Natural killer cell treated with Interleukin-12 subunit alpha and Interleukin-12 subunit beta and Interleukin-15 and Interleukin-18, amount 100 ng/mL, for 72 hours (primary cell): Measurements from ENCODE around the gene ADAMTS20. TPM values are rescaled to one million over a fixed set of nuclear protein-coding genes. Genes with fewer than 3 reads are reported as not detected.

Experiments
- ATAC-seq, 2 donors: fragments of 150-1000 bp; cut with Tn5 transposase in 1 of 2; sonication (Bioruptor Pico), chemical (Tn5 transposase) in 1 of 2; 2 replicates each; pipeline ENCODE4 v1.10.0; 2021
- DNase-seq: peaks from one replicate; pipeline ENCODE4 v3.0.0; 2022; ENCODE audit warnings: low spot score
- H3K27ac Mint-ChIP-seq, 2 donors: 1 replicate in 1 of 2; 2 replicates in 1 of 2; pipeline ENCODE4 v1.8.0; 2022; ENCODE audit warnings: mixed read lengths in 2 of 2, mild to moderate bottlenecking in 1 of 2, moderate library complexity in 1 of 2
- H3K27me3 Mint-ChIP-seq, 2 donors: 1 replicate in 1 of 2; 2 replicates in 1 of 2; pipeline ENCODE4 v1.8.0; 2022; ENCODE audit warnings: mixed read lengths in 2 of 2
- H3K36me3 Mint-ChIP-seq: one replicate; pipeline ENCODE4 v1.8.0; 2022; ENCODE audit warnings: mixed read lengths
- H3K4me1 Mint-ChIP-seq, 2 donors: 1 replicate in 1 of 2; 2 replicates in 1 of 2; pipeline ENCODE4 v1.8.0; 2022; ENCODE audit warnings: low read depth in 2 of 2, mixed read lengths in 2 of 2, mild to moderate bottlenecking in 1 of 2
- H3K4me3 Mint-ChIP-seq: one replicate; pipeline ENCODE4 v1.8.0; 2022; ENCODE audit warnings: mixed read lengths
- H3K9me3 Mint-ChIP-seq: 2 replicates; pipeline ENCODE4 v1.8.0; 2022; ENCODE audit warnings: mixed read lengths
- total RNA-seq, 2 donors: library from RNA; stranded (reverse); gene quantifications; one replicate each; pipeline ENCODE4 v1.2.3, GENCODE V29; 2022

Gene ADAMTS20
- total RNA-seq, 2 donors from 2014 or later, result not detected

DNA sequence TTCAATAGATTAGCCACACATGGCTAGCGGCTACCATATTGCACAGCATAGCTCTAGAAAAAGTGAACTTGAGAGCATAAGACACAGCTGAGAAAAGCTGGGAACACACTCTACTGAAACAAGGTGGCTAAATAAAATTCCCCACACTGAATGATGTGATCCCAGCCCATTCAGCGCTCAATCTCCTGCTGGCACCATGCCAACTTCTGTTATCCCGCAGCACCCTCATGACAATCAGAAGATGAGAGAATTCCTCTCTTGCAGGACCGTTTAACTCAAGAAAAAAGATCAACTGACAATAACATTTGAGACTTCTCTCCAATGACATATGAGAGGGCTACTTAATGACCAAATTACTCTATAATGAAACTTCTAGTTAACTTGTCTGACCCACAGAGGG lies 115.4 kb downstream of the ADAMTS20 start:
- ATAC-seq, result no peak
- no peak for DNase-seq
- H3K9me3 Mint-ChIP-seq, result peaks cover 3% of the 10 kb centered on the region
- H3K4me3 Mint-ChIP-seq, result no peak overlapping the region
- no peaks in the 10 kb centered on the region for H3K27me3 Mint-ChIP-seq
- no peaks in the 10 kb centered on the region for H3K4me1 Mint-ChIP-seq
- no peak overlapping the region for H3K27ac Mint-ChIP-seq
- H3K36me3 Mint-ChIP-seq, result no peaks in the 10 kb centered on the region

DNA sequence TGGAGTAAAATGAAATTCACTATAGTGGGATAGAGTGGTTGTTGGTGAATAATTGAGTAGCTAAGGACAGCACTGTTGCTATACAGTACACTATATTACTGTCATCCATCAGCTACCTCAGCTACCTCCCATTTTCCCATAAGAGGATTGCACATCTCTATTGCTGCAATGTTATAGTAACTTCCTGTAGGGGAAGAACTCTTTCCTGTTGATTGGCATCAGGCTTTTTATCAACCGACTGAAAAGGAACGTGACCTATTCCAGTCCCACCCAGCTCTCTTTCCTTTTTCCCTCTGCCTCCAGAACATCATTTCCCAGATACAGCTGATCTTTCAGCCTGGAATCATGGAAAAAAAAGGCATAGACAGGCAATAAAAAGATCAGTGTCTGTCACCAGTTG lies 117.4 kb downstream of the ADAMTS20 start:
- Mint-ChIP-seq H3K27me3 (no peaks in the 10 kb centered on the region), H3K36me3 (no peaks in the 10 kb centered on the region), H3K4me3 (no peak overlapping the region), H3K4me1 (no peaks in the 10 kb centered on the region), H3K9me3 (peaks cover 3% of the 10 kb centered on the region), H3K27ac (no peak overlapping the region)
- no peak for ATAC-seq
- DNase-seq, result no peak

GRCh38 chr12:43428088-43428600 lies 123.9 kb downstream of the ADAMTS20 start:
- no peak for ATAC-seq
- H3K4me1 Mint-ChIP-seq, result no peaks in the 10 kb centered on the region

DNA sequence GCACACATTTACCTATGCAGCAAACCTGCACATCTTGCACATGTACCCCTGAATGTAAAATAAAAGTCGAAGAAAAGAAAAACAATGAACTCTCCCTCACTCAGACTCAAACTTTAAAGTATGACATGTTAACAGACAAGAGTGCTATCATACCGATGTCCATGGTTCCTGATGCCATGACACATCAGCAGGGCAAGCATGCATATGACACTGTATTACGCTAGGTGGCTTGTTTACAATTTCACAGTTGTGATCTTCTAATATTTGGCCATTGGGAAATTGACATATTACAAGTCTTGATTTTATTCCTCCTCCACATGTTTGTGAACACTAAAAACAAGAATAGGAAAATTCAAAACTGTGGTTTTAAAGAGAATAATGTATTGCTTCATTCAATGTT lies 126.6 kb downstream of the ADAMTS20 start:
- no peaks in the 10 kb centered on the region for H3K4me1 Mint-ChIP-seq
- DNase-seq (no peak), ATAC-seq (no peak)
- H3K27me3 Mint-ChIP-seq, result no peaks in the 10 kb centered on the region
- no peaks in the 10 kb centered on the region for H3K36me3 Mint-ChIP-seq
- no peak overlapping the region for H3K27ac Mint-ChIP-seq
- H3K4me3 Mint-ChIP-seq, result no peak overlapping the region
- H3K9me3 Mint-ChIP-seq, result no peaks in the 10 kb centered on the region

More at GRCh38 chr12:43428088-43428600, 123.9 kb downstream of the ADAMTS20 start:
- Mint-ChIP-seq H3K4me3 (no peak overlapping the region), H3K36me3 (no peaks in the 10 kb centered on the region), H3K9me3 (no peaks in the 10 kb centered on the region), H3K27ac (no peak overlapping the region), H3K27me3 (no peaks in the 10 kb centered on the region)
- DNase-seq, result no peak

GRCh38 chr12:43416981-43417380 lies 135.0 kb downstream of the ADAMTS20 start:
- Mint-ChIP-seq H3K27me3 (no peaks in the 10 kb centered on the region), H3K36me3 (no peaks in the 10 kb centered on the region), H3K9me3 (peaks cover 8% of the 10 kb centered on the region), H3K27ac (no peak overlapping the region), H3K4me1 (no peaks in the 10 kb centered on the region), H3K4me3 (no peak overlapping the region)
- ATAC-seq, result no peak
- no peak for DNase-seq

DNA sequence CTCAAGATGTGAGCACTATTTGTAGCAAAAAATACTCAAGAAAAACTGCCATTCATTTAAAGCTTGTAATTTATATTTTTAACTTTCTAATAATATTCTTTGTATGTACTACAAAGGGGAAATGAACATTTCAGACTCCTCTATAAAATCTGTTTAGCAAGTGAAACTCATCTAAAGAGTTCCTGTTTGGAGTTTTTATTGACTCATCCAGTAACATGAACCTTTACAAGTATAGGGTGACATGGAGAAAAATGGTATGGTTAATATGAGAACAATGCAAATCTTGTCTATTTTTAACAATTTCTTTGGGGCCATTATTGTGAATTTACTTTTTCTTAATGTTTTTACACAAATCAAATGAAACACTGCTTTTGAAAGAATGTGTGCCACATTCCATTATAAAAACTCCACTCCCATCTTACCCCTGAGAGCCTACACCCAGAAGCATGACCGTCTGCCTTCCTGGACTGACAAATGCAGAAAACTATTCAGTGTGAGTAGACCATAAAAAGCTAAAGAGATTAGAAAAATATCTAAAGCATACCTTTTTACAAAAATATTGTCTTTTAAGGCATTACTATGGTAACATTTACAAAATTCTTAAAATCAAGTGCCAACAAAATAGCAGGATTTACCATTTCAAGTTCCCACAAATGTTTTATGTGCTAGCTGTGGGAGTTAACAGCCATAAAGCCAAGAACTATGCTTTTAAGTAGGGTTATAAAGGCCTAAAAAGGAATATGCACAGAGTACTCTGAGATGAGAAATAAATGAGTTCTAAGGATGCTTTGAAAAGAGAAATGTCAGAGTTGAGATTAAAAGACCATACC lies 144.0 kb downstream of the ADAMTS20 start:
- Mint-ChIP-seq H3K4me3 (no peak overlapping the region), H3K27me3 (no peaks in the 10 kb centered on the region), H3K27ac (no peak overlapping the region), H3K9me3 (peaks cover 5% of the 10 kb centered on the region), H3K36me3 (no peaks in the 10 kb centered on the region), H3K4me1 (no peaks in the 10 kb centered on the region)
- DNase-seq (no peak), ATAC-seq (no peak)

DNA sequence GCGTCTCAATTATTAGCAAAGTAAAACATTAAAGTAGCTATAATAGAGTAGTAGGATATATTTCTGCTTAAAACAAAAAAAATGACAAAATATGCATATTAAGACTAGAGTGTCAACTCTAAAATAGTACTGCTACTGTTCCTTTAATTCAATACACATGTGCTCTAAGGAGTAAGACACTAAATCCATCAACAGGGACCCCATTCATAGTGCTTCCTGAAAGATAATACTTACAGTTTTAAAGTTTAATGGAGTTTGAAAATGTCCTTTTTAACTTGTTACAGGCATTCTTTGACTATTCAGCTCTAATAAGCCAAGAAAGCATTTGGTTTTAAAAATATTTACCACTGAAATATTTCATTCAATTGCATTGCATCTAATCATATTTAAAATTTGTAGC lies 145.2 kb downstream of the ADAMTS20 start:
- H3K4me1 Mint-ChIP-seq, result no peaks in the 10 kb centered on the region
- H3K4me3 Mint-ChIP-seq, result no peak overlapping the region
- H3K27me3 Mint-ChIP-seq, result no peaks in the 10 kb centered on the region
- no peak for DNase-seq
- peaks cover 5% of the 10 kb centered on the region for H3K9me3 Mint-ChIP-seq
- no peak for ATAC-seq
- no peaks in the 10 kb centered on the region for H3K36me3 Mint-ChIP-seq
- H3K27ac Mint-ChIP-seq, result no peak overlapping the region

GRCh38 chr12:43402436-43402835 lies 149.6 kb downstream of the ADAMTS20 start:
- H3K9me3 Mint-ChIP-seq, result peaks cover 2% of the 10 kb centered on the region
- ATAC-seq (no peak), DNase-seq (no peak)

GRCh38 chr12:43401096-43401495 lies 150.9 kb downstream of the ADAMTS20 start:
- DNase-seq (no peak), ATAC-seq (no peak)
- no peak overlapping the region for H3K27ac Mint-ChIP-seq
- no peaks in the 10 kb centered on the region for H3K4me1 Mint-ChIP-seq
- H3K36me3 Mint-ChIP-seq, result no peaks in the 10 kb centered on the region
- H3K9me3 Mint-ChIP-seq, result peaks cover 2% of the 10 kb centered on the region
- no peak overlapping the region for H3K4me3 Mint-ChIP-seq
- no peaks in the 10 kb centered on the region for H3K27me3 Mint-ChIP-seq

More at GRCh38 chr12:43402436-43402835, 149.6 kb downstream of the ADAMTS20 start:
- no peaks in the 10 kb centered on the region for H3K27me3 Mint-ChIP-seq
- no peaks in the 10 kb centered on the region for H3K4me1 Mint-ChIP-seq
- no peaks in the 10 kb centered on the region for H3K36me3 Mint-ChIP-seq
- no peak overlapping the region for H3K4me3 Mint-ChIP-seq
- no peak overlapping the region for H3K27ac Mint-ChIP-seq

GRCh38 chr12:43396671-43397070 lies 155.3 kb downstream of the ADAMTS20 start:
- ATAC-seq, result no peak

GRCh38 chr12:43392116-43392515 lies 159.9 kb downstream of the ADAMTS20 start:
- Mint-ChIP-seq H3K27me3 (no peaks in the 10 kb centered on the region), H3K36me3 (no peaks in the 10 kb centered on the region), H3K9me3 (peaks cover 4% of the 10 kb centered on the region), H3K27ac (no peak overlapping the region), H3K4me1 (no peaks in the 10 kb centered on the region), H3K4me3 (no peak overlapping the region)
- DNase-seq (no peak), ATAC-seq (no peak)

More at GRCh38 chr12:43396671-43397070, 155.3 kb downstream of the ADAMTS20 start:
- no peak overlapping the region for H3K27ac Mint-ChIP-seq
- H3K27me3 Mint-ChIP-seq, result no peaks in the 10 kb centered on the region
- H3K4me3 Mint-ChIP-seq, result no peak overlapping the region
- H3K4me1 Mint-ChIP-seq, result no peaks in the 10 kb centered on the region
- no peak for DNase-seq
- peaks cover 2% of the 10 kb centered on the region for H3K9me3 Mint-ChIP-seq
- no peaks in the 10 kb centered on the region for H3K36me3 Mint-ChIP-seq

DNA sequence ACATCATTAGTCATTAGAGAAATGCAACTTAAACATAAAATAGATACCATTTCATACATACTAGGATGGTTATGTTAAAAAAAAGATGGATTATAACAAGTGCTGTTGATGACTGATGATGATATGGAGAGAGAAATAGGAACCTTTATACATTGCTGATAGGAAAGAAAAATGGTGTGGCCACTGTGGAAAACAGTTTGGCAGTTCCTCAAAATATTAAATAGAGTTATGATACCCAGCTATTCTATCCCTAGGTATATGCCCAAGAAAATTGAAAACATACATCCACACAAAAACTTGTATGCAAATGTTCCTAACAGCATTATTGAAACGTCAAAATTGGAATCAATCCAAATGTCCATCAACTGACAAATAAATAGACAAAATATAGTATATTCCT lies 170.1 kb downstream of the ADAMTS20 start:
- H3K36me3 Mint-ChIP-seq, result peaks cover 4% of the 10 kb centered on the region
- DNase-seq, result no peak
- H3K9me3 Mint-ChIP-seq, result peaks cover 19% of the 10 kb centered on the region
- no peak overlapping the region for H3K27ac Mint-ChIP-seq
- no peak for ATAC-seq
- no peak overlapping the region for H3K4me3 Mint-ChIP-seq
- H3K27me3 Mint-ChIP-seq, result no peaks in the 10 kb centered on the region
- H3K4me1 Mint-ChIP-seq, result no peaks in the 10 kb centered on the region

DNA sequence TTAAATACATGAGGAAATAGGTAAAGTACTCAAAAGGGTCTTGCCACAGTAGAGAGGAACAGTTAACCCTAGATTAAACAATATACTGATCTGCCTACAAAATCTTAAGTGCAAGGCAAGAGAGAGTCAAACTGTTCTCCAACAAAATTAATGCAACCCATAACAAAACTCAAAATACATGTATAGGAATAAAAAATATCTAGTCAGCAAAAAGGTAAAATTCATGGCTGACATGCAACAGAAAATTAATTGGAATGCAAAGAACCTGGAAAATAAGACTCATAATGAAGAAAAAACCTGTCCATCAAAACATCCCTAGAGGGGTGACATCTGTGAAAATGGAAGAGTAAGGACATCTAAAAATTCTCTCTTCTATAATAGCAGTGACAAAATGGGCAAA lies 173.6 kb downstream of the ADAMTS20 start:
- H3K36me3 Mint-ChIP-seq, result no peaks in the 10 kb centered on the region
- no peaks in the 10 kb centered on the region for H3K27me3 Mint-ChIP-seq

GRCh38 chr12:43370263-43370662 lies 181.7 kb downstream of the ADAMTS20 start:
- no peaks in the 10 kb centered on the region for H3K9me3 Mint-ChIP-seq
- H3K27ac Mint-ChIP-seq, result no peak overlapping the region
- H3K4me3 Mint-ChIP-seq, result no peak overlapping the region
- DNase-seq (no peak), ATAC-seq (no peak)
- no peaks in the 10 kb centered on the region for H3K36me3 Mint-ChIP-seq
- H3K4me1 Mint-ChIP-seq, result no peaks in the 10 kb centered on the region
- no peaks in the 10 kb centered on the region for H3K27me3 Mint-ChIP-seq

More for the DNA sequence above, 173.6 kb downstream of the ADAMTS20 start:
- no peak for ATAC-seq
- H3K9me3 Mint-ChIP-seq, result peaks cover 12% of the 10 kb centered on the region
- H3K27ac Mint-ChIP-seq, result no peak overlapping the region
- H3K4me1 Mint-ChIP-seq, result no peaks in the 10 kb centered on the region
- no peak overlapping the region for H3K4me3 Mint-ChIP-seq
- no peak for DNase-seq
